ENCODE results near the gene B3GALT6. TPM values are rescaled to one million over a fixed set of nuclear protein-coding genes. Genes with fewer than 3 reads are reported as not detected.

B3GALT6 gene
- total RNA-seq, 1 experiment from 2014 or later: 33.4 TPM

GRCh38 chr1:1239614-1240347 is 7.7 kb downstream of the B3GALT6 start:
- DNase-seq: no peak
- Histone ChIP-seq H3K27ac (no peak overlapping the region), H3K9me3 (replicated peaks) (no peaks in the 10 kb centered on the region), H3K4me1 (peaks cover 30% of the 10 kb centered on the region), H3K4me3 (no peak overlapping the region), H3K36me3 (no peaks in the 10 kb centered on the region), H3K27me3 (peaks cover 56% of the 10 kb centered on the region)

- Histone ChIP-seq H3K36me3 (no peaks in the 10 kb centered on the region), H3K27me3 (peaks cover 56% of the 10 kb centered on the region), H3K9me3 (replicated peaks) (no peaks in the 10 kb centered on the region), H3K27ac (no peak overlapping the region), H3K4me3 (no peak overlapping the region), H3K4me1 (peaks cover 30% of the 10 kb centered on the region)
- no peak for DNase-seq
These were observed 8.3 kb downstream of the B3GALT6 start for GRCh38 chr1:1240348-1240732.

GRCh38 chr1:1240822-1241587 is 9.0 kb downstream of the B3GALT6 start:
- Histone ChIP-seq H3K9me3 (replicated peaks) (no peaks in the 10 kb centered on the region), H3K4me1 (peaks cover 30% of the 10 kb centered on the region), H3K36me3 (no peaks in the 10 kb centered on the region), H3K27me3 (peaks cover 56% of the 10 kb centered on the region), H3K27ac (no peak overlapping the region), H3K4me3 (no peak overlapping the region)
- DNase-seq: peak in 1 of 2 experiments; percentile 48

GRCh38 chr1:1241588-1242219 is 9.7 kb downstream of the B3GALT6 start:
- Histone ChIP-seq H3K4me3 (no peak overlapping the region), H3K4me1 (peaks cover 23% of the 10 kb centered on the region), H3K36me3 (no peaks in the 10 kb centered on the region), H3K27me3 (peaks cover 56% of the 10 kb centered on the region), H3K27ac (no peak overlapping the region), H3K9me3 (replicated peaks) (no peaks in the 10 kb centered on the region)
- no peak for DNase-seq

GRCh38 chr1:1242461-1243265 is 10.6 kb downstream of the B3GALT6 start:
- no peak overlapping the region for H3K4me3 ChIP-seq

GRCh38 chr1:1243266-1243660 is 11.2 kb downstream of the B3GALT6 start:
- no peak overlapping the region for H3K4me3 ChIP-seq
- no peak for DNase-seq
- H3K9me3 ChIP-seq (replicated peaks): no peaks in the 10 kb centered on the region
- H3K27me3 ChIP-seq: peaks cover 45% of the 10 kb centered on the region
- no peak overlapping the region for H3K27ac ChIP-seq
- peaks cover 7% of the 10 kb centered on the region for H3K4me1 ChIP-seq
- no peaks in the 10 kb centered on the region for H3K36me3 ChIP-seq

More at GRCh38 chr1:1242461-1243265, 10.6 kb downstream of the B3GALT6 start:
- DNase-seq: no peak
- peaks cover 13% of the 10 kb centered on the region for H3K4me1 ChIP-seq
- H3K27me3 ChIP-seq: peaks cover 51% of the 10 kb centered on the region
- H3K36me3 ChIP-seq: no peaks in the 10 kb centered on the region
- H3K27ac ChIP-seq: no peak overlapping the region
- no peaks in the 10 kb centered on the region for H3K9me3 ChIP-seq (replicated peaks)

- DNase-seq: peak; percentile 57 to 58
- H3K4me1 ChIP-seq: peaks cover 2% of the 10 kb centered on the region; the same call in 1 of the 2 replicates
- H3K36me3 ChIP-seq: no peaks in the 10 kb centered on the region
- H3K27me3 ChIP-seq: peaks cover 40% of the 10 kb centered on the region
- H3K4me3 ChIP-seq: no peak overlapping the region
- no peaks in the 10 kb centered on the region for H3K9me3 ChIP-seq (replicated peaks)
- H3K27ac ChIP-seq: no peak overlapping the region
These were observed 11.8 kb downstream of the B3GALT6 start for GRCh38 chr1:1243807-1244191.

- no peaks in the 10 kb centered on the region for H3K36me3 ChIP-seq
- no peaks in the 10 kb centered on the region; the same call in 1 of the 2 replicates for H3K4me1 ChIP-seq
- peaks cover 35% of the 10 kb centered on the region for H3K27me3 ChIP-seq
- H3K27ac ChIP-seq: no peak overlapping the region
- no peak overlapping the region for H3K4me3 ChIP-seq
- peak in 1 of 2 experiments; percentile 49 for DNase-seq
- no peaks in the 10 kb centered on the region for H3K9me3 ChIP-seq (replicated peaks)
These were observed 12.3 kb downstream of the B3GALT6 start for GRCh38 chr1:1244192-1244811.

- no peaks in the 10 kb centered on the region for H3K36me3 ChIP-seq
These were observed 13.3 kb downstream of the B3GALT6 start for GRCh38 chr1:1245178-1245816.

GRCh38 chr1:1245817-1246576 is 14.0 kb downstream of the B3GALT6 start:
- peaks cover 22% of the 10 kb centered on the region for H3K27me3 ChIP-seq
- DNase-seq: no peak
- no peak overlapping the region for H3K4me3 ChIP-seq
- H3K4me1 ChIP-seq: peaks cover 3% of the 10 kb centered on the region; the same call in 1 of the 2 replicates
- H3K36me3 ChIP-seq: no peaks in the 10 kb centered on the region
- no peak overlapping the region for H3K27ac ChIP-seq
- H3K9me3 ChIP-seq (replicated peaks): no peaks in the 10 kb centered on the region

More at GRCh38 chr1:1245178-1245816, 13.3 kb downstream of the B3GALT6 start:
- Histone ChIP-seq H3K27me3 (peaks cover 25% of the 10 kb centered on the region), H3K9me3 (replicated peaks) (no peaks in the 10 kb centered on the region), H3K4me3 (no peak overlapping the region), H3K27ac (no peak overlapping the region), H3K4me1 (no peaks in the 10 kb centered on the region)
- no peak for DNase-seq

- H3K27me3 ChIP-seq: peaks cover 14% of the 10 kb centered on the region; the same call in 1 of the 2 replicates
- H3K36me3 ChIP-seq: no peaks in the 10 kb centered on the region
- H3K4me3 ChIP-seq: no peak within 1 kb of the TSS
- no peak for DNase-seq
- peaks cover 4% of the 10 kb centered on the region; the same call in 1 of the 2 replicates for H3K4me1 ChIP-seq
- no peaks in the 10 kb centered on the region for H3K9me3 ChIP-seq (replicated peaks)
- no peak within 1 kb of the TSS for H3K27ac ChIP-seq
These were observed 14.7 kb downstream of the B3GALT6 start, which contains the start of gene C1QTNF12 for GRCh38 chr1:1246577-1247340. Gene C1QTNF12 (minus strand): TSS chr1:1246722. CDS start chr1:1246690, 32 bp downstream.

GRCh38 chr1:1247341-1247913 is 15.4 kb downstream of the B3GALT6 start:
- no peaks in the 10 kb centered on the region for H3K9me3 ChIP-seq (replicated peaks)
- H3K27me3 ChIP-seq: peaks cover 8% of the 10 kb centered on the region; the same call in 1 of the 2 replicates
- no peak for DNase-seq
- H3K4me3 ChIP-seq: no peak overlapping the region
- H3K27ac ChIP-seq: no peak overlapping the region
- peaks cover 4% of the 10 kb centered on the region; the same call in 1 of the 2 replicates for H3K4me1 ChIP-seq
- H3K36me3 ChIP-seq: no peaks in the 10 kb centered on the region
